HepG2 (cell line): Measurements from ENCODE around the gene EPHA1. TPM values are rescaled to one million over a fixed set of nuclear protein-coding genes. Genes with fewer than 3 reads are reported as not detected.
A peak's percentile ranks its signal among the peaks of the same experiment; 100 is the strongest.

Experiments used
- BHLHE40 ChIP-seq: IDR thresholded peaks from 2 replicates; pipeline ENCODE4 v1.6.1; 2011; ENCODE audit warnings: low read length, improper control_type of control experiment
- CCDC6 ChIP-seq: sonication (generic); formaldehyde crosslinking; IDR thresholded peaks from 2 replicates; pipeline ENCODE4 v1.8.1; 2022; ENCODE audit warnings: mild to moderate bottlenecking, missing genetic modification reagents, moderate library complexity
- CENPX ChIP-seq: sonication (generic); formaldehyde crosslinking; IDR thresholded peaks from 2 replicates; pipeline ENCODE4 v1.9.0; 2021; ENCODE audit warnings: mild to moderate bottlenecking, missing genetic modification reagents, moderate library complexity
- FOSL1 ChIP-seq: sonication (generic); formaldehyde crosslinking; IDR thresholded peaks from 2 replicates; pipeline ENCODE4 v1.9.0; 2021; ENCODE audit warnings: missing genetic modification reagents, borderline replicate concordance
- FOXA1 ChIP-seq, 2 experiments: fragments of 450-650 bp in 1 of 2; sonication (generic) in 1 of 2; formaldehyde crosslinking in 1 of 2; IDR thresholded peaks; 2 replicates each; pipeline versions ENCODE4 v1.4.0 to v1.6.1; 2016 to 2020; ENCODE audit warnings: missing genetic modification reagents in 1 of 2
- FOXK2 ChIP-seq: fragments of 450-650 bp; IDR thresholded peaks from 2 replicates; pipeline ENCODE4 v1.6.1; 2016
- NR3C1 ChIP-seq: sonication (generic); formaldehyde crosslinking; IDR thresholded peaks from 2 replicates; pipeline ENCODE4 v1.4.0; 2020; ENCODE audit warnings: missing genetic modification reagents
- SMYD3 ChIP-seq: sonication (generic); formaldehyde crosslinking; IDR thresholded peaks from 2 replicates; pipeline ENCODE4 v1.8.1; 2023; ENCODE audit warnings: mild to moderate bottlenecking, missing genetic modification reagents
- TGIF2 ChIP-seq: IDR thresholded peaks from 2 replicates; pipeline ENCODE4 v1.6.1; 2016; ENCODE audit warnings: control low read depth, missing compliant biosample characterization
- ZNF354B ChIP-seq: sonication (generic); formaldehyde crosslinking; IDR thresholded peaks from 2 replicates; pipeline ENCODE4 v1.8.0; 2022; ENCODE audit warnings: mild to moderate bottlenecking, missing genetic modification reagents
- ZNF432 ChIP-seq: sonication (generic); formaldehyde crosslinking; IDR thresholded peaks from 2 replicates; pipeline ENCODE4 v1.5.0; 2020; ENCODE audit warnings: missing genetic modification reagents, mild to moderate bottlenecking, borderline replicate concordance
- ZNF629 ChIP-seq: sonication (generic); formaldehyde crosslinking; conservative IDR thresholded peaks from 2 replicates; pipeline ENCODE4 v1.5.0; 2020; ENCODE audit warnings: missing genetic modification reagents
- ZNF761 ChIP-seq: sonication (generic); formaldehyde crosslinking; conservative IDR thresholded peaks from 2 replicates; pipeline ENCODE4 v1.4.0; 2020; ENCODE audit warnings: mild to moderate bottlenecking, missing genetic modification reagents
- ZNF816 ChIP-seq: sonication (generic); formaldehyde crosslinking; IDR thresholded peaks from 2 replicates; pipeline ENCODE4 v1.8.0; 2022; ENCODE audit warnings: missing genetic modification reagents, mild to moderate bottlenecking, borderline replicate concordance
- ZNF839 ChIP-seq: sonication (generic); formaldehyde crosslinking; IDR thresholded peaks from 2 replicates; pipeline ENCODE4 v1.4.0; 2020; ENCODE audit warnings: missing genetic modification reagents, mild to moderate bottlenecking, borderline replicate concordance
- ZNF883 ChIP-seq: sonication (generic); formaldehyde crosslinking; IDR thresholded peaks from 2 replicates; pipeline ENCODE4 v1.5.1; 2020; ENCODE audit warnings: mild to moderate bottlenecking, missing genetic modification reagents; ENCODE audit errors: not compliant biosample characterization
- polyA plus RNA-seq, 8 experiments: library from polyadenylated mRNA; depleted of rRNA in 3 of 8; stranded (reverse) in 7 of 8; unstranded in 1 of 8; fragments of >200 nt; fragmentation: Illumina TruSeq in 4 of 8; extraction: Trizol in 4 of 8; gene quantifications; 2 replicates each; pipeline versions ENCODE4 v1.2.1 to v1.2.3, GENCODE V29; 2011 to 2016; ENCODE audit warnings: low read depth in 4 of 8, missing spikeins in 1 of 8, mixed read lengths in 1 of 8; ENCODE audit not compliant: insufficient read depth in 1 of 8
- total RNA-seq, 5 experiments: library from RNA; depleted of rRNA; stranded (reverse); fragments of >200 nt; fragmentation: Illumina TruSeq; extraction: Trizol; gene quantifications; 2 replicates each; pipeline ENCODE4 v1.2.3, GENCODE V29; 2016; ENCODE audit warnings: low read depth in 1 of 5
- TF ChIP-seq, protein P1 (sequence below): sonication (generic); formaldehyde crosslinking; IDR thresholded peaks from 2 replicates; pipeline ENCODE4 v1.5.1; 2020; ENCODE audit warnings: missing genetic modification reagents, mild to moderate bottlenecking, borderline replicate concordance
- TF ChIP-seq, protein P2 (sequence below): sonication (generic); formaldehyde crosslinking; IDR thresholded peaks from 2 replicates; pipeline ENCODE4 v1.4.0; 2020; ENCODE audit warnings: missing genetic modification reagents

Gene EPHA1
- total and polyA plus RNA-seq, 2 of the 13 experiments (the other 11 are each of a cell fraction or from before 2014, with no cell fraction given) = 4.6 to 17.1 TPM

- TF ChIP-seq, protein P1, sequence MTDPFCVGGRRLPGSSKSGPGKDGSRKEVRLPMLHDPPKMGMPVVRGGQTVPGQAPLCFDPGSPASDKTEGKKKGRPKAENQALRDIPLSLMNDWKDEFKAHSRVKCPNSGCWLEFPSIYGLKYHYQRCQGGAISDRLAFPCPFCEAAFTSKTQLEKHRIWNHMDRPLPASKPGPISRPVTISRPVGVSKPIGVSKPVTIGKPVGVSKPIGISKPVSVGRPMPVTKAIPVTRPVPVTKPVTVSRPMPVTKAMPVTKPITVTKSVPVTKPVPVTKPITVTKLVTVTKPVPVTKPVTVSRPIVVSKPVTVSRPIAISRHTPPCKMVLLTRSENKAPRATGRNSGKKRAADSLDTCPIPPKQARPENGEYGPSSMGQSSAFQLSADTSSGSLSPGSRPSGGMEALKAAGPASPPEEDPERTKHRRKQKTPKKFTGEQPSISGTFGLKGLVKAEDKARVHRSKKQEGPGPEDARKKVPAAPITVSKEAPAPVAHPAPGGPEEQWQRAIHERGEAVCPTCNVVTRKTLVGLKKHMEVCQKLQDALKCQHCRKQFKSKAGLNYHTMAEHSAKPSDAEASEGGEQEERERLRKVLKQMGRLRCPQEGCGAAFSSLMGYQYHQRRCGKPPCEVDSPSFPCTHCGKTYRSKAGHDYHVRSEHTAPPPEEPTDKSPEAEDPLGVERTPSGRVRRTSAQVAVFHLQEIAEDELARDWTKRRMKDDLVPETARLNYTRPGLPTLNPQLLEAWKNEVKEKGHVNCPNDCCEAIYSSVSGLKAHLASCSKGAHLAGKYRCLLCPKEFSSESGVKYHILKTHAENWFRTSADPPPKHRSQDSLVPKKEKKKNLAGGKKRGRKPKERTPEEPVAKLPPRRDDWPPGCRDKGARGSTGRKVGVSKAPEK = 0 out of 2 replicates have a peak, but pooled peaks have one; percentile 75
- TF ChIP-seq ZNF761 (CRISPR knock-in tag) = peak; percentile 93
- TF ChIP-seq NR3C1 (CRISPR knock-in tag) = no peak
- TF ChIP-seq BHLHE40 = no peak
- TF ChIP-seq SMYD3 = no peak
- TF ChIP-seq ZNF432 (CRISPR knock-in tag) = no peak
- TF ChIP-seq ZNF816 = no peak
- TF ChIP-seq TGIF2 (CRISPR knock-in tag) = no peak
- no peak for TF ChIP-seq ZNF883 (CRISPR knock-in tag)
- TF ChIP-seq ZNF354B (CRISPR knock-in tag) = no peak
- TF ChIP-seq FOXA1 (IDR thresholded peaks at IDR 0.05) = no peak
- peak; percentile 80 for TF ChIP-seq FOXA1 (CRISPR knock-in tag; IDR thresholded peaks at IDR 0.05)
- no peak for TF ChIP-seq CENPX (CRISPR knock-in tag)
- TF ChIP-seq ZNF839 = no peak
- TF ChIP-seq, protein P2, sequence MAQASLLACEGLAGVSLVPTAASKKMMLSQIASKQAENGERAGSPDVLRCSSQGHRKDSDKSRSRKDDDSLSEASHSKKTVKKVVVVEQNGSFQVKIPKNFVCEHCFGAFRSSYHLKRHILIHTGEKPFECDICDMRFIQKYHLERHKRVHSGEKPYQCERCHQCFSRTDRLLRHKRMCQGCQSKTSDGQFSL (CRISPR knock-in tag) = no peak
- TF ChIP-seq FOSL1 (CRISPR knock-in tag) = no peak
- TF ChIP-seq FOXK2 = no peak
- TF ChIP-seq ZNF629 (CRISPR knock-in tag) = no peak
- TF ChIP-seq CCDC6 (CRISPR knock-in tag) = no peak
These were observed 13.2 kb downstream of the EPHA1 start (continued) for GRCh38 chr7:143395187-143396149.
